Natural killer cell (primary cell): ENCODE data around the gene ALOX12B. TPM values are rescaled to one million over a fixed set of nuclear protein-coding genes. Genes with fewer than 3 reads are reported as not detected.

Experiments used
- ATAC-seq, 3 donors: fragments of 150-1000 bp in 2 of 3; fragments of 200-7000 bp in 1 of 3; cut with Tn5 transposase; 1 replicate in 1 of 3; 2 replicates in 2 of 3; pipeline ENCODE4 v1.10.0; 2021; ENCODE audit warnings: mild to moderate bottlenecking in 2 of 3, moderate library complexity in 2 of 3
- DNase-seq, 2 donors: peaks; one replicate each; pipeline versions ENCODE4 v3.0.0 to v3.0.0-alpha.2; 2013 to 2021; ENCODE audit warnings: mixed read lengths in 1 of 2
- H3K27ac ChIP-seq: one replicate; pipeline ENCODE4 v1.5.1; 2013; ENCODE audit warnings: mild to moderate bottlenecking, low read length
- H3K27me3 ChIP-seq: one replicate; pipeline ENCODE4 v1.6.1; 2013; ENCODE audit warnings: low read length; ENCODE audit not compliant: control insufficient read depth, insufficient read depth
- H3K36me3 ChIP-seq: one replicate; pipeline ENCODE4 v1.6.1; 2013; ENCODE audit warnings: low read length; ENCODE audit not compliant: control insufficient read depth, insufficient read depth
- H3K4me1 ChIP-seq: one replicate; pipeline ENCODE4 v1.6.1; 2013; ENCODE audit warnings: low read length; ENCODE audit not compliant: control insufficient read depth, insufficient read depth
- H3K4me3 ChIP-seq: one replicate; pipeline ENCODE4 v1.5.1; 2013; ENCODE audit warnings: low read length
- H3K9me3 ChIP-seq: one replicate; pipeline ENCODE4 v1.6.1; 2013; ENCODE audit warnings: low read length; ENCODE audit not compliant: control insufficient read depth, insufficient read depth
- H3K27ac Mint-ChIP-seq, 2 donors: one replicate each; pipeline ENCODE4 v1.8.0; 2022; ENCODE audit warnings: mild to moderate bottlenecking in 2 of 2, mixed read lengths in 2 of 2, moderate library complexity in 1 of 2
- H3K27me3 Mint-ChIP-seq, 2 donors: one replicate each; pipeline ENCODE4 v1.8.0; 2022; ENCODE audit warnings: low read depth in 2 of 2, mixed read lengths in 2 of 2
- H3K36me3 Mint-ChIP-seq: one replicate; pipeline ENCODE4 v1.8.0; 2022; ENCODE audit warnings: mixed read lengths
- H3K4me1 Mint-ChIP-seq, 2 donors: one replicate each; pipeline ENCODE4 v1.8.0; 2022; ENCODE audit warnings: mixed read lengths in 2 of 2
- H3K4me3 Mint-ChIP-seq: one replicate; pipeline ENCODE4 v1.8.0; 2022; ENCODE audit warnings: mild to moderate bottlenecking, moderate library complexity, mixed read lengths
- H3K9me3 Mint-ChIP-seq, 2 donors: one replicate each; pipeline ENCODE4 v1.8.0; 2022; ENCODE audit warnings: mixed read lengths in 2 of 2
- CTCF ChIP-seq: fragments of 200-600 bp; IDR thresholded peaks from one replicate; pipeline ENCODE4 v1.8.0; 2022; ENCODE audit warnings: antibody characterized with exemption
- WGBS: methylation state at CpG from one replicate; pipeline ENCODE4 v1.1.7; 2013; ENCODE audit warnings: missing lambda C conversion rate; ENCODE audit not compliant: insufficient coverage; 5-methylcytosine and 5-hydroxymethylcytosine counted together
- intact Hi-C: fragments of 100-400 bp; cut with micrococcal nuclease; formaldehyde crosslinking; loops from one replicate; pipeline ENCODE4 v1.14.2; 2022
- total RNA-seq, 4 donors: library from RNA; stranded (reverse); fragments of 120-200 nt in 1 of 4; gene quantifications; one replicate each; pipeline versions ENCODE4 v1.2.3 to v1.2.4, GENCODE V29; 2013 to 2022

The ALOX12B gene
- total RNA-seq, 3 donors from 2014 or later (not counting 1 experiment from before 2014, with no cell fraction given), result 0.29 to 0.58 (median 0.56) TPM

- Mint-ChIP-seq H3K27me3 (peaks cover 53 to 55% of the 10 kb centered on the region in 2 donors), H3K36me3 (peaks cover 12% of the 10 kb centered on the region), H3K4me3 (peak overlapping the region; percentile 93), H3K9me3 (no peaks in the 10 kb centered on the region), H3K4me1 (peaks cover 62 to 65% of the 10 kb centered on the region in 2 donors), H3K27ac (peak overlapping the region; percentile 98 to 100)
- no peak for TF ChIP-seq CTCF
- DNase-seq, result peak; percentile 79 to 96
- Histone ChIP-seq H3K36me3 (no peaks in the 10 kb centered on the region), H3K27me3 (peaks cover 53% of the 10 kb centered on the region), H3K4me3 (peak overlapping the region; percentile 91), H3K4me1 (peaks cover 66% of the 10 kb centered on the region), H3K9me3 (no peaks in the 10 kb centered on the region), H3K27ac (peak overlapping the region; percentile 76)
- WGBS, result under 1% methylated on average over 21 of the region's 28 CpGs
- peak; percentile 59 to 83 (median 70) for ATAC-seq
- intact Hi-C loops, result loop anchor here (1.0 to 5.0 kb wide), 6 partner anchors 19 to 205 kb away; no protein-coding TSS in a partner anchor
Observed at GRCh38 chr17:8119581-8120519, 32.3 kb upstream of the ALOX12B start.

GRCh38 chr17:8118769-8119580, 31.5 kb upstream of the ALOX12B start:
- peaks cover 12% of the 10 kb centered on the region for H3K36me3 Mint-ChIP-seq
- DNase-seq, result peak; percentile 84 to 90
- H3K4me3 ChIP-seq, result peak overlapping the region; percentile 91
- 0% methylated on average over 36 of the region's 38 CpGs for WGBS
- no peaks in the 10 kb centered on the region for H3K9me3 Mint-ChIP-seq
- TF ChIP-seq CTCF, result peak; percentile 89
- intact Hi-C loops, result loop anchor here (1.0 to 5.0 kb wide), 5 partner anchors 20 to 204 kb away; no protein-coding TSS in a partner anchor
- H3K27me3 ChIP-seq, result peaks cover 48% of the 10 kb centered on the region
- peaks cover 57% of the 10 kb centered on the region for H3K4me1 ChIP-seq
- peaks cover 55 to 56% of the 10 kb centered on the region in 2 donors for H3K4me1 Mint-ChIP-seq
- peak overlapping the region; percentile 93 for H3K4me3 Mint-ChIP-seq
- peaks cover 51 to 55% of the 10 kb centered on the region in 2 donors for H3K27me3 Mint-ChIP-seq
- no peaks in the 10 kb centered on the region for H3K9me3 ChIP-seq
- ATAC-seq, result peak; percentile 62 to 79 (median 68)
- peak overlapping the region; percentile 98 to 100 for H3K27ac Mint-ChIP-seq
- H3K36me3 ChIP-seq, result no peaks in the 10 kb centered on the region
- peak overlapping the region; percentile 76 for H3K27ac ChIP-seq

- intact Hi-C loops, result loop anchor here (5.0 kb wide), 1 partner anchor 36 kb away; no protein-coding TSS in a partner anchor
- Histone ChIP-seq H3K4me1 (peaks cover 49% of the 10 kb centered on the region), H3K9me3 (no peaks in the 10 kb centered on the region), H3K36me3 (no peaks in the 10 kb centered on the region), H3K27ac (peak within 1 kb of the TSS; percentile 76), H3K27me3 (peaks cover 40% of the 10 kb centered on the region), H3K4me3 (peak within 1 kb of the TSS; percentile 91)
- ATAC-seq (peak in 1 of 3 donors; percentile 2), DNase-seq (peak in 1 of 2 donors; percentile 45)
- peaks cover 47 to 48% of the 10 kb centered on the region in 2 donors for H3K4me1 Mint-ChIP-seq
- peaks cover 46 to 52% of the 10 kb centered on the region in 2 donors for H3K27me3 Mint-ChIP-seq
- H3K4me3 Mint-ChIP-seq, result peak within 1 kb of the TSS; percentile 93
- H3K27ac Mint-ChIP-seq, result peak within 1 kb of the TSS; percentile 98 to 100
- WGBS, result 1% methylated on average over 33 of the region's 33 CpGs
- peaks cover 12% of the 10 kb centered on the region for H3K36me3 Mint-ChIP-seq
- H3K9me3 Mint-ChIP-seq, result no peaks in the 10 kb centered on the region
- no peak for TF ChIP-seq CTCF
Observed at GRCh38 chr17:8117980-8118768, 30.7 kb upstream of the ALOX12B start, which contains the start of gene ALOXE3. TSS of gene ALOXE3 (minus strand) at chr17:8118514. CDS start at chr17:8117990, 524 bp downstream.
